Inflammatory macrophage treated with lipopolysaccharide for 4 hours (primary cell): Measurements from ENCODE around the gene BCAS4.
A peak's percentile ranks its signal among the peaks of the same experiment; 100 is the strongest.

Experiments
- DNase-seq: peaks from one replicate; pipeline ENCODE4 v3.0.0-alpha.2; 2020

Gene BCAS4

GRCh38 chr20:50919567-50919966 lies 124.7 kb downstream of the BCAS4 start:
- no peak for DNase-seq

- DNase-seq = no peak
Observed at GRCh38 chr20:50920997-50921396, 126.1 kb downstream of the BCAS4 start.

- no peak for DNase-seq
Observed at GRCh38 chr20:50921803-50922501, 127.1 kb downstream of the BCAS4 start.

- DNase-seq = peak; percentile 53
Observed at GRCh38 chr20:50924261-50924920, 129.5 kb downstream of the BCAS4 start.

- DNase-seq = peak; percentile 62
Observed at GRCh38 chr20:50926530-50926929, 131.7 kb downstream of the BCAS4 start.
